ENCODE results near the gene MAP2K7.
"Not testable (repeated sequence)": the region's sequence is repeated elsewhere in the genome, so short reads cannot be mapped to it uniquely, and the experiment has no call there.

Gene MAP2K7

DNA sequence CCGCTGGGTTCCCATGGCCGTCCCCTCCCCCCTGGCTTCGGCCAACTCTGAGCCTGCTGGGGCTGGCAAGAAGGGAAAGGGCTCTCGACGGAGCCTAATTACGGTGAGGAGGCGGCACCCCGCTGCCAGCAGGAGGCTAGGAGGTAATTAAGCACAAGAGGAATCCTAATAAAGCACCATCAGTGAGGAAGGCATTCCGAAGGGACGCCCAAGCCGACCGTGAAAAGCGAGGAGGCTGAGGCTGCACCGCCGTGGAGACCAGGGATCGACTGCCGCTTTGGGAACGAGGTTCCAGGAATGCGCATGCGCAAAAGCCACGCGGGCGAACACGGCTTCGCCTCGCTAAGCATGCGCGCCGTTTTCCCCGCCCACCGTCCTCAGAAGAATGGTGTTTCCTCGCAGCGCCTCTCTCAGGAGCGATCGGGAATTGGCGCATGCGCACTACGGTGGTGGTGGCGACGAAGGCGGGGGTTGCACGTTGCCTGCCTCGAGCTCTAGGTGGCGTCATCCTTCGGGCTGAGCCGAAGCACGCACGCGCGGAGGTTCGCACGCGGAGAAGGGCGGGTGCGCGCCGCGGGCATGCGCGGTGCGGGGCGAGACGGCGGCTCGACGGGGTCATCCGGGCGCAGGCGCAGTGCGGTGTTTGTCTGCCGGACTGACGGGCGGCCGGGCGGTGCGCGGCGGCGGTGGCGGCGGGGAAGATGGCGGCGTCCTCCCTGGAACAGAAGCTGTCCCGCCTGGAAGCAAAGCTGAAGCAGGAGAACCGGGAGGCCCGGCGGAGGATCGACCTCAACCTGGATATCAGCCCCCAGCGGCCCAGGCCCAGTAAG, at the start of gene MAP2K7:
TSS of gene MAP2K7 (plus strand) at position 634 of the 830 bp plus-strand sequence. CDS start at position 702, 68 bp downstream.
- DNase-seq (ENCODE audit: low spot score) (peak; percentile 95), FAIRE-seq (peak; percentile 96)

DNA sequence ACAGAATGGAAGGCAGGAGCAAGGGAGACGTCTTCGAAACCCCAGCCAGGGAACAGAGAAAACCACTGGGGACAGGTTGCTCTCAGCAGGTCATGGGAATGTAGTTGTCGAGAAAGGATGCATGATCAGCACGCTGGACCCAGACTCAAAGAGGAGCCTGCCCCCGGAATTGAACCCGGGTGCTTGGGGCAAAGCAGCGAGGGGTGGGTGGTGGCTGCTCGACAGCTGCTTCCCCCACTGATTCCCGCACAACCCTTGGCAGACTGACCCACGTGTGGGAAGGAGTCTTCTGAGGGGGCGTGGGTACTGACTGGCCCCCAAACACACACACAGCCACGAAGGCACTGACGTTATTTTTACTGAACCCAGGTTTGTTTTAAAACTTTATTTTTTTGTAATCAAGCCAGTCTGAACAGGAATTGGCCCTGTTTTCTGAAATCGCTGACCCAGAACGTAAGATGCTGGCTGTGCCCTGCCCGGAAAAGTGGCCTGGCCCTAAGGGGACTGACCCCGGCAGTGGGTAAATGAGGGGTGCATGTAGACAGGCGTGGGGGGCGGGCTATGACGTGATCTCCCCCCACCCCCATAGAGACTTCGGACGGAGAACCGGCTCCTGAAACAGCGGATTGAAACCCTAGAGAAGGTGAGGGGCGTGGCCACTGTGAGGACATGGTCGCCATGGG, 48.1 kb upstream of the MAP2K7 start:
- no peak for FAIRE-seq
- DNase-seq (ENCODE audit: low spot score): no peak

DNA sequence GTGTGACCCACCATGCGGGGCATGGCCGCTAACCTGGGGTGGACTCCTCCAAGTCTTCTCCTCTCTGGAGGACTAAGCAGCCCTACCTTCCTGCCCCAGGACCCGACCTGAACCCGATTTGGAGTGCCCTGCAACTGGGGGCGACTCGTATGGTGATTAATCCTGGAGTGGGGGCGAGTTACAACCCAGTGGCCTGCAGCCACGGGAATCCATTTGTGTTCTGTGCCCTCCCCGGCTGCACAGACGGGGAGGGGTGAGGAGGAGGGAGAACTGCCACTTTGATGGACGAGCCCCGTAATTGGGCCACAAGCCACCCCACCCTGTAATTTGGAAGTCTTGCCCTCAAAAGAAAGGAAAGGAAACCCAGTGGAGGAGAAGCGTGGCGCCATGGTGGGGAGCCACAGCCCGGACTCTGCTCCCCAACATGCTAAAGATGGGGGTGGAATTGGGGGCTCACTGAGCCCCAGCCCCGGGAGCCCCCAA, 47.5 kb upstream of the MAP2K7 start:
- FAIRE-seq (no peak), DNase-seq (ENCODE audit: low spot score) (no peak)

DNA sequence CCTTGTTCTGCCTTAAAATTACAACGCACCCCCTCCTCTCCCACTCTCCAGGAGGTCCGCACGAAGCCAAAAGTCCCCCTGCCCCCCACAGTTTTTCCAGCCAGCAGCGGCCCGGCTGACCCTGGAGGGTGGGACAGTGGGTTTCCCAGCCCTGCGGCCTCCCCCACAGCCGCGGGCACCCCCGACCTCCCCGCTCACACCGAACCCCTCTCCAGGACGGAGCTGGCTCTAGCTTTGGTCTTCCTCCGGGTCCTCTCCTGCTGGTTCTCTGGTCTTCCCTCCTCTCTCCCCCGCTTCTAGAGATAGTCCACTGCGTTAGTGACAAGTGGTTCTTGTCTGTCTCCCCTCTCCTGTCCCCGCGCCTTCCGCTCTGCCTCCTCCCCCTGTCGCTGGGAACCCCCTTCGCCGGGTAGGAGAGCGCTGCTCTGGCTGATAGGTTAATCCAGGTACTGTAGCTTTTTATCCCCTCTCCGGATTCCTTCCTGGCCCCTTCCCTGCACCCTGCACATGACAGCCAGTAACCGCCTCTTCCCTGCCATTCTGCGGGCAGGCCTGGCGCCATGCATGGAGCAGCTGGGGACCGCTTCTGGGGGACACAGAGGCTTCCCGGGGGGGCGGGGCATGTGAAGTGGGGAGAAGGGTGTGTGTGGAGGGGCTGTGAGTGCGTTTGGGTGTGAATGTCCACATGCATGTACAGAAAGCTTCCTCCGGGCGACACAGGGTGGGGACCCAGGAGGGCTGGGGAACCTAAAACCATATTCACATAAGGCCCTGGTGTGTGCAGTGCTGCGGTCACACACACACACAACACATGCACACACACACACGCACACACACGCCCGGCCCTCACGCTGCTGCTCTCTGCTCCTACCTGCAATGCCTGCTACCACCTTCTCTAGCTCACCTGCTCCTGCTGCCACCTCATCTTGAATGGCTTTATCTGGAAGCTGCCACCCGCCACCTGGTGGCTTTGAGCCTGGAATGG, 46.7 kb upstream of the MAP2K7 start:
- no peak for FAIRE-seq
- DNase-seq (ENCODE audit: low spot score): no peak

DNA sequence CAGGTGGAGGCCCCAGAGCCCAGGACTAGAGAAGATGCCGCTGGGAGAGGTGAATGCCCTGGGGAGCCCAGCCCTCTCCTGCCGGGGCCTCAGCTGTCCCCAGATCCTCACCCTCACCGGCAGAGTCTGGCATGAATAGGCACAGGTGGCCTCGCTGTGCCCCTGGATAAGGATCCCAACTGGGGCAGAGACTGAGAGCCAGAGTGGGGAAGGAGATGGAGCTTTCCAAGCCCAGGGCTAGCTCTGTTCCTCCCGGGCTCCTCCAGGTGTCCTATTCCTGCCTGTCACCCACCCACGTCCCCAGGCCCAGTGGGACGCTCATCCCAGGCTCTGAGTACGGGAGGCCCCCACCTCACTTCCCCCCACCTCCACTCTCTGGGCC, 46.0 kb upstream of the MAP2K7 start:
- FAIRE-seq (no peak), DNase-seq (ENCODE audit: low spot score) (no peak)

DNA sequence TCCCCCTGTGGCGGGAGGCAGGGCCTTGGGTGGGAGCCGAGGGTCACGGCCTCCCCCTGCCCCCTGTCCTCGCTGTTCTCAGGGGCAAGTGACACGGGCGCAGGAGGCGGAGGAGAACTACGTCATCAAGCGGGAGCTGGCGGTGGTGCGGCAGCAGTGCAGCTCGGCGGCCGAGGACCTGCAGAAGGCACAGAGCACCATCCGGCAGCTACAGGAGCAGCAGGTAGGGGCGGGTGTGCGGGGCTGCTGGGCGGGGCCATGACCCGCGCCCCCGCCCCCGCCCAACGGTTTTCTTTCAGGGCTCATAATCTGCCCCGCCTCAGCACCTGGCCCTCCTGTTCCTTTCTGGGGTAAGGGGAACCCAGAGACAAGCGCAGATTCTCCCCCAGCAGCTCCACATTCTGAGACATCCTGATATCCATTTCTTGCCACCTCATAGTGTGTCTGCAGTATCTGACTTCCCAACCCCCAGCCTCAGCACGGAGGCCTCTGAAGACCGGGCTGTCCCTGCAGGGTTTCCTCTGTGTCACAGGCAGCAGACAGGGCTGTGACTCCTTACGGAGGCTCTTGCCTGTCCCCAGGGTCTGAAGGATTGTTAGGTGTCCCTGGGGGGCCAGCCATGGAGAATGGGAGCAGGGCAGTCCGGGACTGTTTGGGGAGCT, 45.4 kb upstream of the MAP2K7 start:
- no peak for DNase-seq (ENCODE audit: low spot score)

DNA sequence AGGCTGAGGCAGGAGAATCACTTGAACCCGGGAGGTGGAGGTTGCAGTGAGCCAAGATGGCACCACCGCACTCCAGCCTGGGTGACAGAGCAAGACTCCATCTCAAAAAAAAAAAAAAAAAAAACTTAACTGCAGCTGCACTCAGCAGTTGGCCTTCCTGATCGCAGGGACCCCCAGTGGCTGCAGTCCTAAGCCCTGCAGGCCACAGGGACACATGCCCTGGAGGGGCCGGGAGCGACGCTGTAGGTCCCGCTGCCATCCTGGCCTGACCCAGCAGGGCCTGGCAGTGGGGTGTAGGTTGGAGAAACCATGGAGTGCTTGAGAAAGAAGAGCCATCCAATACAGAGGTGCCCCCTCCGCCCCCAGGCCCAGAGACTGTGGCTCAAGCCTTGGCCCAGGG, 44.6 kb upstream of the MAP2K7 start:
- FAIRE-seq; DNase-seq (ENCODE audit: low spot score): not testable (repeated sequence)

More for the DNA sequence above, 45.4 kb upstream of the MAP2K7 start:
- FAIRE-seq: no peak

DNA sequence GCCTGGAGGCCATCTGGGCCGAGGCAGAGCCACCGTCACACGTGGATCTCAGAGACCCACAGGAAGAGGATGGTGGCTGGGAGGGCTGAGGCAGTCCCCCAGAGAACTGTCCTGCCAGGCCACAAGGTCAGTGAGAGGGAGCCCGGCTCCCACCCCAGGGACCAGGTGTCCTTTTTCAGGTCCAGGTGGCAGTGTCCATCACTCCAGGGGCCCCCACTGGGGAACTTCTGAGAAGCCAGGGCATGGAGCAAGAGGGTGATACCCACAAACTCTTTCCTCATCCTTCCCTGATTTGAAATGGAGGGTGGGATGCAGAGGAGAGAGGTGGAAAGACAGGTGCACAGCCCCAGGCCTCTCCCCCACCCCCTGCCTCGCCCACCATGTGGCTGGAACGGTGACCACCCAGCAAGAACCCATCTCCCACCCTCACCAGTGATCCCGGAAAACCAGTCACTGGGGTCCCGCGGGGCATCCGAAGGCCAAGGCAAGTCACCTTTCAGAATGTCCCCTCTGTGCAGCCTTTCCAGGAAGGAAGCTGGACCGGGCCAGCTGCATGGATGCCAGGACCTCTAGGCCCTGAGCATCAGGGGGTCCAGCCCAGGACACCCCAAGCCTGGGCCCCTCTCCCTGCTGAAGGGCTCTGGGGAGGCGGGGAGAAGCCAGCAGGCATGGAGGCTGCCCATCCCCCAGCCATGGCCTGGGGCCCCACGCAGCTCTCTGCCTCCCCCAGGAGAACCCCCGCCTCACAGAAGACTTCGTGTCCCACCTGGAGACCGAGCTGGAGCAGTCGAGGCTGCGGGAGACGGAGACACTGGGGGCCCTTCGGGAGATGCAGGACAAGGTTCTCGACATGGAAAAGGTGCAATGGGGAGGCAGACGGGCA, 43.6 kb upstream of the MAP2K7 start:
- DNase-seq (ENCODE audit: low spot score) (no peak), FAIRE-seq (no peak)

DNA sequence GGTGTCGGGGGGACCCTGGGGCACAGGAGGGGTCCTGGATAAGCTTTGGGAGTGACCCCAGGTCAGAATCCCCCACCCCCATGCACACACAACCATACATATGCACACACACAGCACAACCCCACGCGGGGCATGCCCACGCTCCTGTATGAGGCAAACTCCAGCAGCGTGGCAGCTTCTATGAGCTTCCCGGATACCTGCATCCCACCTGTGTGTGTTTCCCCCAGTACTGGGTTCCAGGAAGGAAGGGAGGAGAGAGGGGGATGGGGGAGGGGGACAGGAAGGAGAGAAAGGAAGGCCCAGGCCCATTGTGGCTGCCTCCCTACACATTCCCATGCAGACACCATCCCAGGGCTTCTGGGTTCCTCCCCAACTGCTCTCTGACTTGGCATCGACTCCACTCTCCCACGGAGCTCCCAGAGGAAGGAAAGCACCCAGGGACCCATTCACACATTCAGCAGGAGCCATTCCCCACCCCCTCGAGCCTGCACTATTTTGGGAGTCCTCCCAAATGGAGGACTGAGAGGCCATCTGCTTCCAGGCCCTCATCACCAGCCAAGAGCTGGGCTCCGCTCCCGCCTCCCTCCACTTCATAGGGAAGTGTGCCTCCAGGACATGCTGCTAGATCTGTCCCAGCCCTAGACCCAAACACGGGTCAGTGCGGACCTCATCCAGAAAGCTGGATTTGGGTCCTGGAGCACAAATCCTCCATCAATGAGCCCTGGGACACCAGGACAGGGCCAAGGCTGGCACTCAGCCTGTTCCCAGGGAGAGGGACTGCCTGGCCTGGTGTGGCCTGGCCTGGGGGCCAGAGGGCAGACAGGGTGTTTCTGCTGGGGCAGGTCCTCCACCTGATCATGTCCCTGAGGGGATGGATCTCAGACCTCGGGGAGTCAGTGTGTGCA, 42.7 kb upstream of the MAP2K7 start:
- FAIRE-seq (no peak), DNase-seq (ENCODE audit: low spot score) (no peak)

DNA sequence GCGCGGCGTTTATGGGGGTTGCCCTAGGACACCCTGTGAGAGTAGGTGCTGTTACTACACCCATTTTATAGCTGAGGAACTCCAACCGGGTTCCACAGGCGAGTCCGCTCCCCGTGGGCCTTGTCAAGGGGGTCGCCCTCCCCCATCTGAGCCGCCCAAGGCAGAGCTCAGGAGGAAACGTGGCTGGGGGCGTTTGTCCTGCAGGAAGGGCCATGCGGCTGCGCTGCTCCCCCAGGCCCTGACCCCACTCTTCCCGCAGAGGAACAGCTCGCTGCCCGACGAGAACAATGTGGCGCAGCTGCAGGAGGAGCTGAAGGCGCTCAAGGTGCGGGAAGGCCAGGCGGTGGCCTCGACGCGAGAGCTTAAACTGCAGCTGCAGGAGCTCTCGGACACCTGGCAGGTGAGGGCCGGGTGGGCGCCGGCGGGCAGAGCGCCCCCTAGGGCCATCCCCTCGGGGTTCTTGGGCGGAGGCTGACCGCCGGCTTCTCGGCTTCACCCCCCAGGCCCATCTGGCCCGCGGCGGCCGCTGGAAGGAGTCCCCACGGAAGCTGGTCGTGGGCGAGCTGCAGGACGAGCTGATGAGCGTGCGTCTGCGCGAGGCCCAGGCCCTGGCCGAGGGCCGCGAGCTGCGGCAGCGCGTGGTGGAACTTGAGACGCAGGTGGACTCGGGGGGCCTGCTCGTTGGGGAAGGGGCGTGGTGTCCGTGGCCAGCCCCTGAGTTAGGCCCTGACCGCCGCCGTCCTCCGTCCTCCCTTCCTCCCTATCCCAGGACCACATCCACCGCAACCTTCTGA, 41.9 kb upstream of the MAP2K7 start:
- FAIRE-seq (no peak), DNase-seq (ENCODE audit: low spot score) (no peak)

DNA sequence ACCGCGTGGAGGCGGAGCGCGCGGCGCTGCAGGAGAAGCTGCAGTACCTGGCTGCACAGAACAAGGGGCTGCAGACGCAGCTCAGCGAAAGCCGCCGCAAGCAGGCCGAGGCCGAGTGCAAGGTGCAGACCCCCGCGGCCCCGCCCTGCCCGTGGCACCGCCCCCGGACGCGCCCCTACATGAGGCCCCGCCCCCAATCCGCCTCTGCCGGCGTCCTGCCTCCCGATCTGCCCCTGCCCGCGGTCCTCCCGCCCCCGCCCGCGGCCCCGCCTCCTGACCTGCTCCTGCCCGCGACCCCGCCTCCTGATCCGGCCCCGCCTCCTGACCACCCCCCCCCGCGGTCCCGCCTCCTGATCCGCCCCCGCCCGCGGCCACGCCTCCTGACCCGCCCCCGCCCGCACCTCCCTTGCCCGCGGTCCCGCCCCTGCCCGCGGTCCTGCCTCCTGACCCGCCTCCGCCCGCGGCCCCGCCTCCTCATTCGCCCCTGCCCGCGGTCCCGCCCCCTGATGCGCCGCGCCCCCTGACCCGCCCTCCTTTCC, 41.2 kb upstream of the MAP2K7 start:
- DNase-seq (ENCODE audit: low spot score) (peak; percentile 23), FAIRE-seq (no peak)

DNA sequence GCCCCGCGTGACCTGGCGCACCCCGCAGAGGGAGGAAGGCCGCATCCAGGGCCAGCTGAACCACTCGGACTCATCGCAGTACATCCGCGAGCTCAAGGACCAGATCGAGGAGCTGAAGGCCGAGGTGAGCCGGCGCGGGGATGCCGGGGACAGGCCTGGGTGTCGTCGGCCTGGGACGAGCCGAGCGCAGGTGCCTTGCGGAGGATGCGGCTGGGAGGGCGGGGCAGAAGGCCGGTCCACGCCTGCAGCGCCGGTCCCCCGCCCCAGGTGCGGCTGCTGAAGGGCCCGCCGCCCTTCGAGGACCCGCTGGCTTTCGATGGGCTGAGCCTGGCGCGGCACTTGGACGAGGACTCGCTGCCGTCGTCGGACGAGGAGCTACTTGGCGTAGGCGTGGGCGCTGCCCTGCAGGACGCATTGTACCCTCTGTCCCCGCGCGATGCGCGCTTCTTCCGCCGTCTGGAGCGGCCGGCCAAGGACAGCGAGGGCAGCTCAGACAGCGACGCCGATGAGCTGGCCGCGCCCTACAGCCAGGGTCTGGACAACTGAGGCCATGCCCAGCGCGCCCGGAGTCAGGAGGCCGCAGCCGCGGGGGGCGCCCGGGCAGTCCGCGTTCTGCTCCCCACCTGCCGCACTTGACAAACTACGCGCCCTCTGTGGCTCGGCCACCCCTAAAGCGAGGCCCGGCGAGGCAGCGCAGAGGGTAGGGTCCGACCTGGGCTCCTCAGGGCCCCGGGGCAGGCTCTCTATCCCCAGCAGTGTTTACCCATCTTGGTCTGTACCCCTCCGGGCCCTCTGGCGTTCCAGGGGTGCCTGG, 40.3 kb upstream of the MAP2K7 start:
- FAIRE-seq (no peak), DNase-seq (ENCODE audit: low spot score) (no peak)

DNA sequence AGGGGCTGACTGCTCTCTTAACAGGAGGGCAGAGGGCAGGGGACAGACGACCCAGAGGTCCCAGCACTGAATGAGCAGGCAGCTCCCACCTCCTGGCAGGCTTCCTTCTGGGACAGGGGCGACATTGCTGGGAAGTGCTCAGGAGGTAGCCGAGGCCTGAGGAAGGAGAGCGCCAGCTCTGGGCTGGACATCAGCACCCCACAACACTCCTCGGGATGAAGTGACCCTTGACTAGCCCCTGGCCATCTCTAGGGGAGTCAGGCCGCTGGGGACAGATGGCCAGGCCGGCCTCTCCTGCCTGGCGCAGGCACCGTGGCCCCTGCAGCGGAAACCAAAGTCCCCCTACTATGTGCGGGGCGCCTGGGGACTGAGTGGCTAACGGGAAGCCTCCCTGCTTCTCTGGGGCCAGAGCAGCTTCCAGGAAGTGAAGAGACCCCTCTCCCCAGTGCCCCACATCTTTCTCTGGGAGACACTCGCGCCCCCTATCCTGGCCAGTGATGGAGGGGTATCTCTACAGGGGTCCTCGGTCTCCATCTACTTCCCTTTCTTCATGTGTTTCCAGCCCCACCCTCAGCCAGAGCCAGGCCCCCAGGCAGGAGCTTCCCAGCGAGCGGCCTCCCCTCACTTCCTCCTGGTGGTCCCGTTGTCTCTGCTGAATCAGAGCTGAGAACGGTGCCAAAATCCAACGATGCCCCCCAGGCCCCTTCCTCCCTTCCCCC, 39.5 kb upstream of the MAP2K7 start:
- no peak for FAIRE-seq
- no peak for DNase-seq (ENCODE audit: low spot score)

DNA sequence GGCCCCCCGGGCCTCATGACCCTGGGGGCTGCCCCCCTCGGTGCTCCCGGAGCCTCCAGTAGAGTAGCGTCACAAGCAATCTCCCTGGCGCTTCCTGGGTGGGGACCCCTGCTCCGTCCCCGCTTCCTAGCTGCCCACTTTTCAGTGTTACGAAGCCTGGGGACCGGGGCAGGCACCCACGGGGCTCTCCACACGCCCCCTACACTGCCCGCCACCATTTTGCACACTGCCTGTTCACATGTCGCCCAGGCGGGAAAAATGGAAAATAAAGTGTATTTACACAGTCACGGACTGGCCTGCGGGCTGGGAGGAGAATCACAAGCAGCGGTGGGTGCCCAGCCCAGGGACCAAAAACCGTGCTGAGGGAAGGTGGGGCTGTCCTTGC, 39.0 kb upstream of the MAP2K7 start:
- no peak for DNase-seq (ENCODE audit: low spot score)
- FAIRE-seq: no peak

DNA sequence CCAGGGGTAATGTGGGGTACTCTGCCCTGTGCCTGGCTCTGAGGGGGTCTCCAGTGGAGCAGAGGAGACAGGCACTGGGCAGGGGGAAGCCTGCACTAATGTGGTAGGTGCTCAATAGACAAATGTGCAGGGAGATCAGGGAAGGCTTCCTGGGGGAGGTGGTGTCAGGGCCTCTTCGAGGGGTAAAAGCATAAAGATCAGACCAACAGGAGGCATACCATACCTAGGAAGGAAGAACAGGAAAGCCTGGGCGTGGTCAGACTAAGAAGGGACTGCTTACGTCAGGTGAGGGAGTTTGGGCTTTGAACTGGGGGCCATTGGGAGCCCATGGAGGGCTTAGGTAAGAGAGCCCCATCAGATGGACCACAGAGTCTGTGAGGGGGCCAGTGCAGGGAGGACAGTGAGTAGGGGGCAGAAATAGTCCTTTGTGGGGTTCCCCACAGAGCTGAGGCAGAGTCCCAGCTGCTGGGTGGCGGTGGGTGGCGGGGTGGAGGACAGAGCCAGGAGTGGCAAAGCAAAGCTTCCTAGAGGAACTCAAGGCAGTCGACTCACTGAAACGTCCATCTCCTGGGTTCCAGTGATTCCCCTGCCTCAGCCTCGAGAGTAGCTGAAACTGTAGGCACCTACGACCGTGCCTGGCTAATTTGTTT, 38.3 kb upstream of the MAP2K7 start:
- no peak for DNase-seq (ENCODE audit: low spot score)
- no peak for FAIRE-seq
